HG03432 (cell line): Measurements from ENCODE around the gene CYP4A22.
"Not testable (repeated sequence)": the region's sequence is repeated elsewhere in the genome, so short reads cannot be mapped to it uniquely, and the experiment has no call there.

Experiments
- ATAC-seq: cut with Tn5 transposase; IDR thresholded peaks from one replicate; pipeline ENCODE4 v1.9.1; 2021; ENCODE audit warnings: mild to moderate bottlenecking, moderate library complexity; ENCODE audit not compliant: unreplicated experiment

Gene CYP4A22

DNA sequence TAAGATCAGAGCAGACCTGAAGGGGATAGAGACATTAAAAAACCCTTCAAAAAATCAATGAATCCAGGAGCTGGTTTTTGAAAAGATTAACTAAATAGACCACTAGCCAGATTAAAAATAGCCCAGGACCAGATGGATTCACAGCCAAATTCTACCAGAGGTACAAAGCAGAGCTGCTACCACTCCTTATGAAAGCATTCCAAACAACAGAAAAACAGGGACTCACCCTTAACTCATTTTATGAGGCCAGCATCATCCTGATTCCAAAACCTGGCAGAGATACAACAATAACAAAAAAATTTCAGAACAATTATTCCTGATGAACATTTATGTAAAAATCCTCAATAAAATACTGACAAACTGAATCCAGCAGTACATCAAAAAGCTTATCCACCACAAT, 19.2 kb downstream of the CYP4A22 start:
- ATAC-seq: not testable (repeated sequence)

DNA sequence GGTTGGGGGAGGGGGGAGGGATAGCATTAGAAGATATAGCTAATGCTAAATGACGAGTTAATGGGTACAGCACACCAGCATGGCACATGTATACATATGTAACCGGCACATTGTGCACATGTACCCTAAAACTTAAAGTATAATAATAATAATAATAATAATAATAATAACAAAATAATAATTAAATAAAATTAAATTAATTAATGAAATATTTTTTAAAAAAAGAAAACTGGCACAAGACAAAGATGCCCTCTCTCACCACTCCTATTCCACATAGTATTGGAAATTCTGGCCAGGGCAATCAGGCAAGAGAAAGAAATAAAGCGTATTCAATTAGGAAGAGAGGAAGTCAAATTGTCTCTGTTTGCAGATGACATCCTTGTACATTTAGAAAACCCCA, 20.7 kb downstream of the CYP4A22 start:
- ATAC-seq: not testable (repeated sequence)

DNA sequence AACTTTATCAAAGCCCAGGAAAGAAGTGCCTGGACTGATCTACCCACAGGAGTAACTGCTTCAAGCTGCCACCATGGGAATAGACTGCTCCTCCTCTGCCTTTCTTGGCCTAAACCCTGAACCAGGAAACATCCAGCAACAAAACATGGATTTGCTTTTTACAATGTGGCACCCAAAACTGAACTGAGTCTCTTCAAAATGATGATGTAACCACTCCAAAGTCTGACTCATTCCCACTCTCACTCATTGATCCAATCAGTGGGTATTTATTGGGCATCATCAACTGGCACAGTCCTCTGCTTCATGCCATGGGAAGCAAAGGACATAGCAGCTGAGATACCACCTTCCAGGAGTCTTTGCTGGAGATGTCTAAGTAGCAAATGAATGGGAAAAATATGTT, 23.5 kb downstream of the CYP4A22 start:
- no peak for ATAC-seq

DNA sequence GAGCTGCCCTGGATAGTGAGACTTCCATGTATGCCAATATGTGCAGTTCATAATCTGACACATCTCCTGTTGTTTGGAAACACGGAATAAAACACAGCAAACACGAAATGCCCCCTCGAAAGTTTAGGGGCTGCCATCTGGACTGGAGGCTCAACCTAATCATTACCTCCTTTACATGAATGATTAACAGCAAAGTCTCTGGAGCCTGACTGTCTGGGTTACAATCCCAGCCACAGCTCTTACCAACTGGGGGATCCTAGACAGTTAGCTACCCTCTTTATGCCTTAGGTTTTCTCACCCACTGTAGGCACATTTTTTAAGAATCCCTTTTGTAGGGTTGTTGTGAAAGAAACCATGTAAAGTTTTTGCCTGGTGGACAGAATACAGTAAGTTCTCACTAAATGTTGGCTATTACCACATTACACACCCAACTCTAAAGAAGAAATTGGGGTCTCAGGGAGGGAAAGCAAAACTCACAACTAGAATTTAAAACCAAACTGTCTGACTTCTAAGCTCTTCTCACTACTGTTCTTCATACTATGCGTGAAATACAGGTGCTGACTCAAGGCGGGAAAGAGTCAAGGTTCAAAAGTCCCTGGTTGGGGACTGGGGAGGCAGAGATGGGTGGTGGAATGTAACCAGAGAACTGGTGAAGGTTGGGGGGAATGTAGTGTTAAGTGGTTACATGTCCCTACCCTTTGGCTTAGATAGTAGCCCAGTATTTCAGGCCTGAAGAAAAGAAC, 24.2 kb downstream of the CYP4A22 start:
- peak; percentile 67 for ATAC-seq

DNA sequence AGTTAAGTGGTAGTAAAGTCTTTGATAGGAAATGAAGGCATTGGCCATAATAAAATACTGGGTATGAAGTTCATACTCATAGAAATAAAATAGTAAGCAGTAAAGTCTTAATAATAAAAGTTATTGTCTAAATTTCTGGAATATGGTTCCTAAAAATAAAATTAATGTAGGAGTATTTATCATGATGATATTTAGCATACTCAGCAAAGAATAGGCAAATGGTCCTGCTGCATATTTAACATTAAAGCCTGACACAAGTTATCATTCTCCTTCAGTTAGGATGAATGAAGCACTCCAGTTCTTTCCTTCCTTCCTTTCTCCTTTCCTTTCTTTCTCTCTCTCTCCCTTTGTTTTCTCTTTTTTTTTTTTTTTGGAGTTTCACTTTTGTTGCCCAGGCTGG, 27.3 kb downstream of the CYP4A22 start:
- ATAC-seq: no peak

DNA sequence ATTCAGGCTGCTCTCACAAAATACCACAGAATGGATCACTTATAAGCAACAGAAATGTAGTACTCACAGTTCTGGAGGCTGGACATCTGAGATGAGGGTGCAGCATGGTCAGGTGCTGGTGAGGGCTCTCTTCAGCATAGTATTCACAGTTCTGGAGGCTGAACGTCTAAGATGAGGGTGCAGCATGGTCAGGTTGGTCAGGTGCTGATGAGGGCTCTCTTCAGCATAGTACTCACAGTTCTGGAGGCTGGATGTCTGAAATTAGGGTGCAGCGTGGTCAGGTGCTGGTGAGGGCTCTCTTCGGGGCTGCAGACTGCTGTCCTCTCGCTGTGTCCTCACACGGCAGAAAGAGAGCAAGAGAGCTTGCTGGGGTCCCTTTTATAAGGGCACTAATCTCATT, 35.5 kb downstream of the CYP4A22 start:
- ATAC-seq: no peak

DNA sequence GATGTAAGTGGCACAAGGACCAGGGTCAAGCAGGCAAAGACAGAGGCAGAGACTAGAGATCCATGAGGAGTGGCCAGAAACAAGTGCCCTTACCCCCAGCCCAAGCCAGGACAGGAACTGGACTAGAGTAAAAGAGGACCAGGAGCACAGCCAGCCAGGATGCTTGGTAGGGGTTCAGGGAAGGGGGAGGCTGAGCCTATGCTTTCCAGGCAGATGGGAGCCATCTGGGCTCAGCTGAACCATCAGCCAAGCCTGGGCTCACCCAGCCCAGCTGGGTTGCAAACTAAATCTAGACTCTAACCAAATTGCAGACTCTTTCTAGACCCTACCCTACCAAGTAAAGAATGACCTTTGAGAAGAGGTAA, 37.4 kb downstream of the CYP4A22 start:
- no peak for ATAC-seq

DNA sequence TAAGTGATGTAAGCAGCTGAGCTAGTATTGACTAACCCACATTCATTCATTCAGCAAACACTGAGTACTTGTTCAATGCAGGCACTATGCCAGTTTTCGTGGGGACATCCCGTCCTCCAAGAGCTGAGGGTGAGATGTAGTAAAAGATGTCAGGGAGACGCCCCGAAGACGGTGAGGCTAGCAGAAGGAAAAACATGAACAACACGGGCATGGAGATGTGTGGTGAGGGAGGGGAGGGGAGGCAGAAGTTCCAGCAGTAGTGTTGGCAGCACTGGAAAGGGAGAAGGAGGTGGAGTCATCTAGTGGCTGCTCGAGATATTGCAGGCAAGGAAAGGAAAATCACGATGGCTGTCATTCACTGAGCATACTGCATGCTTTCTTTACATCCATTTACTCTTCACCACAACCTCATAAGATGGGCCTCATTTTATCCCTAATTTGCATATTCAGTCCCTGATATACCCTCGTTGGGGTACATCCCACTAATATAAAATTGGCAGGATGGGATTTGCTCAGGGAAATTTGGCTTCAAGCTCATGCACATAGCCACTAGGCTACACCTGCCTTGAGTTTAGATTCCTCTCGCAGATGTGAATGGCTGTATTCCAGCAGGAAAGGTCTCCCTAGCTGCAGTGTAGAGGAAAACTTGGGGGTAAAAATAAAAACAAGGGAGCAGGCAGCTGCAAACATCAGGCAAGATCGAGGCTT, 38.1 kb downstream of the CYP4A22 start:
- ATAC-seq: peak; percentile 43

DNA sequence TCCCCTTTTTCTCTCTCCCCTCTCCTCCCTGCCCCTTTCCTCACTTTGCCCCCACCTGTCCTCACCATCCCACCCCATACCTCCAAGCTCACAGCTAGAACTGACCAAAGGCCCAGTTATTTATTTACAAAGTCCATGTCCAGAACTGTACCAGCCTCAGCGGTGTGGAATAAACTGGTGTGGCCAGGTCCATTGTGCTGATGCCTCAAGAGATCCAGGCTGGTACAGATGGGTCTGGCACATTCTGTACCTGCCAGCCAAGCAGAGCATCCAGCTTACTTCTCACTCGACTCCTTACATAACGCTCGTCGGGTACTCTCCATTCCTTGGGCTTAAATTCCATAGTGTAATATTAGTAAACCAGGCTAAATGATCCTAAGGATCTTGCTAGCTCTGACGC, 40.8 kb downstream of the CYP4A22 start:
- ATAC-seq: no peak

DNA sequence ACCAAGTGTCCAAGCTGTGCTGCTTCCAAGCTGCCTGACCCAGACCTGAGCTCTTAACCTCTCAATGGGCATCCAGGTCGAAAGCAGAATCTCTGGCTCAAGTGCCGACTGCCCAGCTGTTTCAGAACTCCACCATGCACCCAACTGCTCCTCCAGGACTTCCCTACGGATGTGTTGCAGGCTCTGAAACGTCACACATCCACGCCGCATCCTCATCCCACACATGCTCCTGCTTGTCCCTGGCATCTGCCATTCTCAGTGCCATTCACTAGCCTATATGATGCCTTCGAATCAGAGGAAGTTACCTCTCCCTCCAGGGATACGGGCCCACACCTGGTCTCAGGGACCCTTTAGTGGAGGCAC, 41.4 kb downstream of the CYP4A22 start:
- no peak for ATAC-seq

DNA sequence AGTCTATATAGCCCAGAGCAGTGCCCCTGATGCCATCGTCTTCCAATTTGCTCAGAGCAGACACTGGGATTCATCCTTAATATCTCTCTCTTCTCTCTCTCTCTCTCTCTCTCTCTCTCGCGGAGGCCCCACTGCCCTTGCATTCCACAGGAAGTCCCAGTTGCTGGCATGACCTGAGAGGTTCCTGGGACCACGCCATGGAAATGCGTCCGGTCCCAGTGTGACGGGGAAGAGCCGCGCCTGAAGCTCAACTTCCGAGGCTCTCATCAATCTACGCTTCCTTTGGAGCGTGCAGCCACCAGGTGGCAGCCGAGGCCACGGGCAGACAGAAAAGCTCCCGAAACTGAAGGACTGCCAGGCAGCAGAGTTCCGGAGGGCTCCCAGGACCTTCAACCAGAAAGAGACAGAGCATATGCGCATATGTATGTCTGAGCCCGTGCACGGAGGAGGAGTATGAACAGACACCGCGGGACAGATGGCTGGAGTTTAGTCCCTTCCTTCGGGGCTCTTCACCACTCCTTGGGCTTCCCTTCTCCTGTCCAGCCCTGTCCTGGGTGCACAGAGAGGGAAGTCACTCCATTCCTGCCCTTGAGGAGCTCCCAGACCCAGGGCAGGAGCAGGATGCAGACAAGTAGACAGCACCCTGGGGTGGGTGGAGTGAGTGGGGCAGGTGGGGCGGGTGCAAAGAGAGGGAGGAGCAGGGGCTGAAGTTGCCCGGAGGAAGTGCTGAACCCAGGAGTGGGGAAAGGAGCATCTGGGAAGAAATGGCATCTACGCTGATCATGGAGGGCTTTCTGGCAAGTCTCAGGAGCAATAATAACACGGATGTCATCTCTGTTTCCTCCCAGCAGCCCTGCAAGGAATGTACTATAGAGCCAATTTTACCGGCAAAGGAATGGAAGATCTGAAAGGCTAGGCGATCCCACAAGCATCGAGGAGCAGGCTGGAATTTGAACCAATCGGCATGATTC, 42.1 kb downstream of the CYP4A22 start:
- ATAC-seq: peak; percentile 89

DNA sequence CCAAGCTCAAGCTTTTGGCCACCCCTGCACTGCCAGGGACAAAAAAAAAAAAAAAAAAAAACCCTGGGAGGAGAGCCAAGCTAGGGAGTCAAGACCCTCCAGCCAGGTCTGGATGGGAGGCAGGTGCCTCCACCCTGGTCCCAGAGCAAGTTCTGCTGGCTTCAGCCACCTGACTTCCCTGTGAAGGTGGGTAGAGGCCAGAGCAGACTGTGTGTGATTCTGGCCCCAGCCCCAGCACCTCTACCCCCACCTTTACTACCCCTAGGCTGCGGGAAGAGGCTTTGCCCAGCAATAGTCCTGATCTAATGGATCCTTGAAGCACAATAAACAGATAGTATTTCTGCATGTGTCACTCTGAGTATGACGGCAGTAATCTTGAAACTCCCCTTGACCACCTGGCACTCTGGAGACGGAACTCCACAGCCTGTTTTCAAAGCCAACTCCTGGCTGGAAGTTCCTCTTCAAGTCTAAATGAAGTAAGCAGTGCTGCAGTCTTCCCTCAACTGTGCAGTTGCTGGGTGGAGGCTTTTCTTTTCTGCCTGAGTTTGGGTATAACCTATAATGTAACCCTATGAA, 42.8 kb downstream of the CYP4A22 start:
- ATAC-seq: no peak

DNA sequence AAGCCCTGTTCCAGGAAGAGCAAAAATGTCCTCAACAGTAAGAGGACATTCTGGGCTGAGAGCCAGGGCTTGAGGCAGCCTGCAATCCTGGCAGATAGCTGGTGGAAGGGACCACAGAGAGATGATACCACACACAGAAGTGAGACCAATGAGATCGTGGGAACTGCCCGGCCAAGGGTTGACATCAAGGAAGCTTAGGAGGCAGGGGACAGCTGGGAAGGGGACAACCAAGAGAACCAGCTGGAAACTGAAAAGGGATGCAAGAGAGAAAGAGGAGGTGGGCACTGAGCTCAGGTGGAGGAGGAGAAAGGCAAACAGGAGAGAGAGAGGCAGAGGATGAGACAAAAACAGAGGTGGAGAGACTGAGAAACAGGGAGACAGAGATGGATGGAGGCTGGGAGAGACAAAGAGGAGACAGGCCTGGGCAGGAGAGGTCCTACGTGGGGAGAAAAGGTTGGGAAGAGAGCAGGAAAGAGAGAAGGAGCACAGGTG, 43.4 kb downstream of the CYP4A22 start:
- no peak for ATAC-seq

DNA sequence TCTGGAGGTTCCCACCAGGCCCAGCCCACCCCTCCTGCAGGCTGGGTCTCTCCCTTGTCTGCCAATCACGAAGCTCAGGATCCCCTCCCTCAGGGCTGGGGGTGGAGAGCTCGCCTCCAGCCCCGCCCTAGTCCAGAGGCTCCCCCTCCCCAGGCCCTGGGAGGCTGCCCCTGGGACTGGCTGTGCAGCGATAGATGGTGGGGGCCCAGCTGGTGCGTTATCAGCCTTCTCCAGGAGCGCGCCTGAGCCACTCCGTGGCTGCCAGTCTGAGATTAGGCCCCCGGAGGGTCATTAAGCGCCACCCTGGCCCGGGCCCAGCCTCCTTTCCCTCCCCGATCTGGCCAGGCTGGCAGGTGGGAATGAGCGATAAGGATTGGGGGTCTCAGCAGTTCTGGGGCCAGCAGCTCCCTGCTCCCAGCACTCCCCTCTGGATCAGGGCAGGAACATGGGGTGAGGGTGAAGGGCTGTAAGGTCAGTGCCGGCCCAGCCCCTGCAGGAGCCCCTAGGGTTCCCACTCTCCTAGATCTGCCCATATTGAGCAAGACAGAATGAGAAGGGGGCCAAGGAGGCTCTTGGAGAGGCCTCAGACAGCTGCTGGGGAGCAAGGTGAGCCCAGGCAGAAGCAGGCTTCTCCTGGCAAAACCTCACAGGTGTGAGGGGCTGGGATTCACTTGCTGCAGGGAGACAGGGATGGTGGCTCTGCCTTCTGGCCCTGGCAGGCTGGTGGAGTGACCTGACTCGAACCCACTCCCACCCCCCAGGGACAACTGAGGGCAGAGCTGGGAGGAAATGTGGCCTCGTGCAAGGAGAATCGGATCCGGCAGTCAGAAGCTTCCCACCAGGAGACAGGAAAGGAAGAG, 44.1 kb downstream of the CYP4A22 start:
- no peak for ATAC-seq

DNA sequence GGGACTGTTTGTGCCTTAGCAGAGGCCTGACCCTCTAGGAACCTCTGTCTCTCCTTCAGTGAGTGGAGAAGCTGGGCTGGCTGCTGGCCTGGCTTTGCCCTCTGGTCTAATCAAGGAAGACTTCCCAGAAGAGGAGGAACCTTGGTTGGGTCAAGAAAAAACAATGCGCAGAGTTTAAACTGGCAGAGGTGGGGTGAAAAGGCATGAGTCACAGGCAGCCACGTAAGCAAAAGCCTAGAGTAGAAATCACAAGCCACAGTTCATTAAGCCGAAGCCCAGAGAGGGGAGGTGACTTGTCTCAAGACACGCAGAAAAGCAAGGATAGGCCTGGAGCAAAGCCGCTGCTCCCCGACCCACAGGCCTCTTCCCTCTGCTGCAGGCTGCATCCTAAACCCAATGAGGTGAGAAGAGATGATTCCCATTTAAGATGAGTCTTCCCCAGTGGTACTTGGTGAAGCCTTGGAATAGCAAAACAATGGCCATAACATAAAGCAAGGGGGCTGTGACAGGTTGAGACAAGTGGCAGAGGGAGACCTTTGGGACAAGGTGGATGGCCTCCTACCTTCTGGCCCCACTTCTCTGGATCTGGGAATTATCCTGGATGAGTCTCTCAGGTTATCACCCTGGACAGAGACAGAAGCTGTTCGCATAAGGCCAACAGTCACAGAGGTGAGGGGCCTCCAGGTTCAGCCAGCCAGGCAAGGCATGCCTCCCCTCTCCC, 44.9 kb downstream of the CYP4A22 start:
- ATAC-seq: no peak

DNA sequence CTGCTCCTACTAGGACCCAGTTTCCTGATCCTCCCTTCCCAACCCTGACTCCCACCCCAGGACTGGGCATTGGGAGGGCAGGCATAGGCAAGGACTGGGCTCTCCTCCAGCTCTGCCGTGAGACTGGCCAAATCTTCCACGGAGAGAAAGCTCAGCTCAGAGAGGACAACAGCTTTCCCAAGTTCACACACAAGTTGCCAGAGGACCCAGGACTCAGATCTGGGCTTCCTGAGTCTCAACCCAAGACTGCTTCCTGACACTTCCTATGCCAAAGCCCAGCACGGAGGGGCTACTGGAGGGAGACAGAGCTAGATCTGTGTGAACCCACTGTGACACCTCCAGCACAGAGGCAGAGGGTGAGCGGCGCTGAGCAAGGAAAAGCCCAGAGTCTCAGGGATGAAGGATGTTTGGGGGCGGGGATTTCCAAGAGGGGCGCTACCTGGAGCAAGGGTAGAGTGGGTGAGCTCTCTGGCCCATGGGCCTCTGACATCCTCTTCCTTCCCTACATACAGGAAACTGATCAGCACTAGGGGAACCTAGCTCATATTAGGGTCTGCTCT, 45.5 kb downstream of the CYP4A22 start:
- no peak for ATAC-seq

DNA sequence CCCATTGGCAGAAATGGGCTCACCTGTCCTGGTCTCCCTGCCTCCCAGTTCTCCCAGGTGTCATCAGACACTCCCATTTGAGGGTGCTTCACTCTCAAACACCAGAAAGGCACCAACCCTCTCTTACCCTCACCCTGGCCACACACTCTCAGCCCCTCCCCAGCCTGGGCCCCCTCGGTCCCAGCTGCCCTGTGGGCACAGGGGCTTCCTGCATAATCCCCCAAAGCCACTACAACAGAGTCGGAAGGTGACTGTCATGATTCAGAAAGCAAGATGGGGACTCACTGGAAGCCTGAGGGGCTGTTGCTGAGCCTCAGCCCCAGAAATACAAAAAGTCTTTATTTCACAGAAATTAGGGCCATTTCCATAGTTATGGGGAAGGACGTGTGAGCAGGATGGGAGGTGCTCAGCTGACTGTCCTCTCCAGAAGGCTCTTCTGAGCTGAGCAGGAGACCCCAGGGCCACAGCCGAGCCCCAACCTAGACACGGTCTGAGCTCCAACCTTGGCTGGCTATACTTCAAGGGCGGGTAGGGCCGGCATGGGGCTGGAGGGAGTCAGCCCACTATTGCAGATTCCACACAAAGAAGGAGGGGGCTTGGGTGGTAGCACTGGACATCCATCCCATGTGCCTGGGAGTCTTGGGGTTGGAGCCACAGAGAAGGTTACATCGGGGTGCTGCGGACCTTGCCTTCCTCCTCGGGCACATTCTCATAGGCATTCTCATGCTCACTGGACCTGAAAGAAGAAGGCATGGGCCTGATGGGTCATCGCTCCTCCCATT, 46.3 kb downstream of the CYP4A22 start:
- no peak for ATAC-seq

DNA sequence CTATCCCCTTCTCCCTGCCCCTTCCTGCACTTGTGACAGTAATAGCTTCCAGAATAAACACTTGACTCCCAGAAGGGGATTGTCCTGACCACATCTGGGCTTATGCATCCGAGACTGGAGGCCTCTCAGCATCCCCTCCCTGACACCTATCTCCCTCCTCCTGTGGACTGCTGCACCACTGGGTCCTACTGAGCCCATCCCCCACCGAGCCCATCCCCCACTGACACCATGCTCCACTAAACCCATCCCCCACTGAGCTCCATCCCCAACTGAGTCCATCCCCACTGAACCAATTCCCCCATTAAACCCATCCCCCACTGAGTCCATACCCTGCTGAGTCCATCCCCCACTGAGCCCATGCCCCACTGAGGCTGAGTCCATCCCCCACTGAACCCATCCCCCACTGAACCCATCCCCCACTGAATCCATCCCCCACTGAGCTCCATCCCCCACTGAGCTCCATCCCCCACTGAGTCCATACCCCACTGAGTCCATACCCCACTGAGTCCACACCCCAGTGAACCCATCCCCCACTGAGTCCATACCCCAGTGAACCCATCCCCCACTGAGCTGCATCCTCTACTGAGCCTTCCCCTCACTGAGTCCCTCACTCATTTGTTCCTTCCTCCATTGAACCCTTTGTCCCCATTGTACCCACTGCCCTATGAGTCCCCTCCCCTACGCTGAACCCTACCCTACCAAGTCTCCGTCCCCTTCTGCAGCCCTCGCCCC, 47.0 kb downstream of the CYP4A22 start:
- no peak for ATAC-seq
